Neural progenitor cell (in vitro differentiated cells): Measurements from ENCODE around the gene DPRX.

Experiments used
- CTCF ChIP-seq: fragments of 200-600 bp; sonication (generic); IDR thresholded peaks from 2 replicates; pipeline ENCODE4 v1.5.1; 2017; ENCODE audit warnings: antibody characterized with exemption, mild to moderate bottlenecking
- EZH2 ChIP-seq: fragments of 200-600 bp; sonication (generic); IDR thresholded peaks from 2 replicates; pipeline ENCODE4 v1.6.1; 2017; ENCODE audit warnings: antibody characterized with exemption, mild to moderate bottlenecking, moderate library complexity

- TF ChIP-seq CTCF (no peak), EZH2 (no peak)
These were observed 26.0 kb downstream of the DPRX start for GRCh38 chr19:53657778-53658177.
